ENCODE results near the gene HIGD1B.
"Not testable (repeated sequence)": the region's sequence is repeated elsewhere in the genome, so short reads cannot be mapped to it uniquely, and the experiment has no call there.

The HIGD1B gene

DNA sequence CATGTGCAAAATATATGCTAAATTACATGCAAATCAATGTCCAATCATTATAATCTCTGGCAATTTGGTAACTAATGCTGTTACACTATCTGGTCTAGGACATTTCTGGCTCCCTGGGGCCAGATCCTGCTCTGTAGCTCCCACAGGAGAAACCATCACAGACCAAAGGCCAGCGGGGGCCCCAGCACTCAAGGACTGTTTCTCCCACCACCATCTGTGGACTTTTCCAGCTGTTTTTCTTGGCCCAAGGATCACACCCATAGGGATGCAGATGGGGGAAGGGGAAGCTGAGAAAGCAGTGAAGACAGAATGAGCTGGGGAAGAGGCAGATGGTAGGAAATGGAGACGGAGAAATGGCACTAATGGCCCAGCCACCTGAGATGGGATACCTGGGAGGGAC, at the start of gene HIGD1B:
Gene HIGD1B, plus strand, starts transcription at position 298 of the 400 bp plus-strand sequence. CDS start 270 bp downstream, outside the sequence.
- DNase-seq (ENCODE audit: low read depth), result no peak

GRCh38 chr17:44798356-44798755, 49.3 kb upstream of the HIGD1B start:
- no peak for DNase-seq (ENCODE audit: low read depth)

DNA sequence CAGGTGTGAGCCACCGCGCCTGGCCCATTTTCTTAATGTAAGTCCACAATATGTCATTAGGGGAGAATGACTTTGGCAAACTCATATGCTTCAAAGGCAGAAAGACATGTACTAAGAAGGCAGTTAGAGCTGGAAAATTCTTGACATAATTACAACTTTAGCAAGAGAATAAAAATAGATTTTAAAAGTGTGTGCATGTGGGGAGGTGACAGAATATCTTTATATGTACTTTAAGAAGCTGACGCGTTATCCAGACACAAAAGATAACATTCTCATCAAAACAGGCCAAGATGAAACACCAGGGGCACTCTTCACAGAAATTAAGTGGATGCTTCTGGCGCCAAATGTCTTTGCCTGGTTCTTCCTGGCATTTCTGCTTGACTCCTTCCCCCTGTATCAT, 45.8 kb upstream of the HIGD1B start:
- no peak for DNase-seq (ENCODE audit: low read depth)

DNA sequence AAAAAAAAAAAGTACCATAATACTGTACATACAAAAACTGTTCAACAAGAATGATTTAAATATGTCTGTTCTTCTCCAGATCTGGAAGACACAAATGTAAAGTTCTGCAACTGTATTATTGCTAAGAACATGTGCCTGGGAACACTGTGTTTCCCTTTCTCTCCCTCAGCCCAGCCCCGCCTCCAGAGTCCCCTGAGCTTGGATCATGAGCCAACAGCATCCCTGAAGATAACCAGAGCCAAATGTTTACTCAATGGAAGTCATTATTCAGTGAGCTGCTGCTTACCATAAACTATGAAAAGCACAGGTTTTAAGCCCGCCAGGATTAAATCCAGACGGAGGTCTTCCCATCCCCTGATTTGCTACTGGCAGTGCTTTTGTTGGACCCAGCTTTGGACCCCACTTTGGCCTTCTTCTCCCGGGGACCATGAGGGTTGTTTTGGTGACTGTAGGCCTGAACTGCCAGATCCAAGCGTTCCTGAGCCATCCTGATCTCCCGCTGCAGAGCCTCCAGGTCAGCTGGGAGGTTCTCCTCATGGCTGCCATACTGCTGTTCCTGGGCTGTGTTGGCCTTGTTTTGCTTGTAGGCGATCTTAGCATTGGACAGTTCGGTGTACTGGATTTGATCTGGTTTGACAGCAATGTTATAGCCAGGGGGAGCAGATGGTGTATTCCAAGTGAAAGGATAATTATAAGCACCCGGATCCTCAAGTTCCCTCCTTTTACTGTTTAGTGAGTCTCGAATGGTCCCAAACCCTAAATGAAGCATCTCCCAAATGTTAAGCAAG, 43.2 kb upstream of the HIGD1B start:
- no peak for DNase-seq (ENCODE audit: low read depth)

DNA sequence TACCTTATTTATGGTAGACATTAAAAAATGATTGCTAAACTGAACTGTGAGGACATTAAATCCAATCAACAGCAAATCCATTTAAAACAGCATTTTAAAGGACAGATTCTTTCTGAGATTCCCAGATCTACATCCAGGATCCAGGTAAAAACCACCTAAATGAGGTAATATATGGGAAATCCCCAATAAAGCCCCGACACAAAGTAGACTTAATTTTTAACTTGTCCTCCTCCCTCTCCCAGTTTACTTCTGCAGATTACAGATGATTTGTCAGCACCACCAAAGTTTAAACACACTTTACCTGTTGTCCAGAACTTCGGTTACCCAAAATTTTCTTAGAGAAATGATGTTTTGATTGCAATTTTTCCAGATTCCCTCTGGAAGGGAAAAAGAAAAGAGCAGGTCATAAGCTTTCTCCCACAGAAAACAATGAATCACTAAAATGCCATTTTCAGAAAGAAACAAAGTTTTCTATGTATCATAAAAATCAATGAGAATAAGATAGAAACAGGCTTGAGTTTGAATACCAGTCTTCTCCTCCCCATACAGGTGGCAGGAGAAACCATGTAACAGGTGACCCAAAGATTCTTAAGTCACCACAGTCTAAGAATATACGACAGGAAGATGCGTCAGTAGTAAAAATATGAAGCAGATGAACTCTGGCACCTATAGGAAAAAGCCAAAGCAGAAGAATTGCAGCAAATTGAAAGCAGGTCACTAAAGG, 40.4 kb upstream of the HIGD1B start:
- DNase-seq (ENCODE audit: low read depth), result no peak

GRCh38 chr17:44807817-44808155, 39.9 kb upstream of the HIGD1B start:
- peak; percentile 45 for DNase-seq (ENCODE audit: low read depth)

DNA sequence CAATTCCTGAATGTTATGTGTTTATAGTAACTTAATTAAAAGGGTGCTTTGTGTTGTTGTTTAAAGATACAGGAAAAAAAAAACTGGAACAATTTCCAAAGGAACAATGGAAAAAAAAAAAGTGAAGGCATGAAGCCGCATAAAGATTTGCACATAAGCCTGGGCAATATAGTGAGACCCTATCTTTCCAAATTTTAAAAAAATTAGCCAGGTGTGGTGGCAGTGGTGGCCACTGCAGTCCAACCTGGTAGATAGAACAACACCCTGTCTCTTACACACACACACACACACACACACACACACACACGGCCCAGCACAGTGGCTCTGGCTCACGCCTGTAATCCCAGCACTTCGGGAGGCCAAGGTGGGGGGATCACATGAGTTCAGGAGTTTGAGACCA, 39.5 kb upstream of the HIGD1B start:
- no peak for DNase-seq (ENCODE audit: low read depth)

- not testable (repeated sequence) for DNase-seq (ENCODE audit: low read depth)
These were observed 38.9 kb upstream of the HIGD1B start for GRCh38 chr17:44808656-44809388.

DNA sequence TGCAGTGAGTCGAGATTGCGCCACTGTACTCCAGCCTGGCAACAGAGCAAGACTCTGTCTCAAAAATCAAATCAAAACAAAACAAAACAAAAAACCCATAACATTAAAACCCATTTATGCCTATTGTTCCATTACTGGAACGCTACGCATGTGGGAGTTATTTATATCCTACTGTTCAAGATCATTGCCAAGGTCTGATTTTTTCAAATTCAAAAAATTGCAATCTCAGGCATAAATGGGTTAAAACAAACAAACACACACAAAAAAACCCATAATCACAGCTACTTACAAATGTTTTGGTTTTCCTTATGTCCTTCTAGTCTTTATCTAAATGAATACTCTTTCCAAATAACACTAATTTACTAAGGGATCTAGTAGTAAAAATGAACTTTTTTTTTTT, 35.4 kb upstream of the HIGD1B start:
- DNase-seq (ENCODE audit: low read depth), result no peak

- not testable (repeated sequence) for DNase-seq (ENCODE audit: low read depth)
These were observed 29.2 kb upstream of the HIGD1B start for GRCh38 chr17:44818508-44818907.

GRCh38 chr17:44820631-44821212, 27.0 kb upstream of the HIGD1B start:
- peak; percentile 91 for DNase-seq (ENCODE audit: low read depth)

DNA sequence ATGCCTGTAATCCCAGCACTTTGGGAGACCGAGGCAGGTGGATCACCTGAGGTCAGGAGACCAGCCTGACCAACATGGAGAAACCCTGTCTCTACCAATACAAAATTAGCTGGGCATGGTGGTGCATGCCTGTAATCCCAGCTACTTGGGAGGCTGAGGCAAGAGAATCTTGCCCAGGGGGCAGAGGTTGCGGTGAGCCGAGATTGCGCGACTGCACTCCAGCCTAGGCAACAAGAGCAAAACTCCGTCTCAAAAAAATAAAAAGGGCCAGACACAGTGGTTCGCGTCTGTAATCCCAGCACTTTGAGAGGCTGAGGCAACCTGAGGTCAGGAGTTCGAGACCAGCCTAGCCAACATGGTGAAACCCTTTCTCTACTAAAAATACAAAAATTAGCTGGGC, 22.4 kb upstream of the HIGD1B start:
- not testable (repeated sequence) for DNase-seq (ENCODE audit: low read depth)

DNA sequence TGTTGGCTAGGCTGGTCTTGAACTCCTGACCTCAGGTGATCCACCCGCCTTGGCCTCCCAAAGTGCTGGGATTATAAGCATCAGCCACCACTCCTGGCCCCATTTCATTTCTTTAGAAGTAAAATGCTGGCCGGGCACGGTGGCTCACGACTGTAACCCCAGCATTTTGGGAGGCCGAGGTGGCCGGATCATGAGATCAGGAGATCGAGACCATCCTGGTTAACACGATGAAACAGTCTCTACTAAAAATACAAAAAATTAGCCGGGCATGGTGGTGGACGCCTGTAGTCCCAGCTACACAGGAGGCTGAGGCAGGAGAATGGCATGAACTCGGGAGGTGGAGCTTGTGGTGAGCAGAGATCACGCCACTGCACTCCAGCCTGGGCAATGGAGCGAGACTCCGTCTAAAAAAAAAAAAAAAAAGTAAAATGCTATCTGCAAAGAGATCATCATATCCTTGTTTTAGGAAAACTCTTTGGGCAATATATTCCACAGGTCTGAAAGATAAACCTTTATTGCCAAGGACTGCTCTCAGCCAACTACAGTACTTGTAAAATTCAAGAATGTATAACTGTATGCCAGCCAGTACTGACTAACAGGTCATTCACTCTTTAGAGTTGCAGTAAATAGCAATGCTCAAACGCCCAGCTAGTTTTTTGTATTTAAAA, 21.4 kb upstream of the HIGD1B start:
- DNase-seq (ENCODE audit: low read depth), result no peak

- no peak for DNase-seq (ENCODE audit: low read depth)
These were observed 19.8 kb upstream of the HIGD1B start for GRCh38 chr17:44827863-44828262.

- DNase-seq (ENCODE audit: low read depth), result no peak
These were observed 18.7 kb upstream of the HIGD1B start for GRCh38 chr17:44828919-44829522.

DNA sequence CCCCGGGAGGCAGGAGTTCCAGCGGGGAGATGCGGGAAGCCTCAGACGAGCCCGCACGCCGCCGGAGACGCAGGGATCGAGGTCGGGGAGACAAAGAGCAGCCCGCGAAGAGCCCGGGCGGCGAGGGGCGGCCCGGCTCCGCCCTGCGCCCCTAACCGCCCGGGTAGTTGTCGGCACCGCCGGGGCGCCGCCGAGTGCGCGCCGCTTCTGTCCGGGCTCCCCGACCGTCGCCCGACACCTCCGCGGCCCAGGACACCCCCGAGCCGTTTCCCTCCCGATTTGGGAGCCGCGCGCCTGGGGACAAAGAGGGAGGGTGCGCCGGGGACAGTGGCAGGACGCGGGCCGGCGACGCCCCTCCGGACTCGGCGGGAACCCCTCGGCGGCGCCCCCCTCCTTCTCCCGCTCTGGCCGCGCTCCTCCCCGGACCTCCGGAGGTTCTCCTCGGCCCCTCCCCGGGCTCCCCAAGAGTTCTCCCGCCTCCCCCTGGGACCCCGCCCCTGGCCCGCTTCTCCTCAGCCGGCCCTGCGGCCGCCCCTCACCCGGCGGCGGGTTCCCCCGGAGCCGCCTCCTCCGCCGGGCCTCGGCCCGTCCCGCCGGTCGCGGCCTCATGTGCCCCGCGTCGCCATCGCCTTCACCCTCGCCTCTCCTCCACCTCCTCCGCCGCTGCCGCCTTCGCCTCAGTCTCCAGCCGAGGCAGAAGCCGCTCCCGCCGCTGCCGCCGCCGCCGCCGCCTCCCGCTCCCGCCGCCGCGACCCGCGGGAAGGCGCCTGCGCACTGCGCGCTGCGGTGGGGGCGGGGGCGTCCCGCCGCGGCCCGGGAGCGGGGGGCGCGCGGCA, 17.9 kb upstream of the HIGD1B start, which contains the start of gene GJC1:
Gene GJC1, minus strand, starts transcription at position 765 of the 836 bp plus-strand sequence. CDS start 24,470 bp downstream, outside the sequence.
- DNase-seq (ENCODE audit: low read depth), result no peak

GRCh38 chr17:44830359-44831288, 17.1 kb upstream of the HIGD1B start:
- DNase-seq (ENCODE audit: low read depth), result no peak

DNA sequence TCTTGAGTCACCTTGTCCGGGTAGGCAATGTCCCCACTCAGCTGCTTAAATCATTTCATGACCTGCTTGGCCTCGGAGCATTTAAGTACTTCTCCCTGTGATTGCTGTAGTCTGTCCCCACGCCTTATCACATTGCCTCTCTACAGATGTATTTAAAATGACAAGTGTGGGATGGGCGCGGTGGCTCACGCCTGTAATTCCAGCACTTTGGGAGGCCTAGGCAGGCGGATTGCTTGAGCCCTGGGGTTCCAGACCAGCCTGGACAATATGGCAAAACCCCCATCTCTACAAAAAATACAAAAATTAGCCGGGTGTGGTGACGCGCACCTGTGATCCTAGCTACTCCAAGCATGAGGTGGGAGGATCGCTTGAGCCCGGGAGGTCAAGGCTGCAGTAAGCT, 16.3 kb upstream of the HIGD1B start:
- no peak for DNase-seq (ENCODE audit: low read depth)

DNA sequence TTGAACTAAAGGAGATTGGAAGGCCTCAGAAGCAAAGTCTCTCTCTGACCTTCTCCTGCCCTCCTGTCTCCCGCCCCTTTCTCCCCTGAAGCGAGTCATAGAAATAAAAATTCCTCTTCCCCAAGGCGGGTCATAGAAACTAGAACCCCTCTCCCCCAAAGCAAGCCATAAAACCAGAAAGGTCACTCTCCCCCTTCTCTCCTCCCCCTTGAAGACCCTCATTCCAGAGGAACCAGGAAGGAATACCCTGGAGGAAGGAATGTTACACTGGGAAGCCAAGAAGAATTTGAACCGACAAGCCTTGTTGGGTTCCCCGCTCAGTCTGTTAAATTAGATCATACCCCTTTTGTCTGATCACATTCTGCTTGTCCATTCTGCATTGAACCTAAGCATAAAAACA, 14.9 kb upstream of the HIGD1B start:
- DNase-seq (ENCODE audit: low read depth), result no peak

Measured in GM04503 (cell line).